KMS-11 (cell line): Measurements from ENCODE around the gene SUPT3H.

ENCODE experiments used
- H2AFZ ChIP-seq: fragments of 200-600 bp; sonication (generic); 2 replicates; pipeline ENCODE4 v1.6.1; 2016; ENCODE audit warnings: antibody characterized with exemption, mixed run types, low read depth
- H3K27ac ChIP-seq: fragments of 200-600 bp; sonication (generic); 2 replicates; pipeline ENCODE4 v1.6.1; 2016; ENCODE audit warnings: mild to moderate bottlenecking, mixed run types
- H3K27me3 ChIP-seq: fragments of 200-600 bp; sonication (generic); 2 replicates; pipeline ENCODE4 v1.6.1; 2017; ENCODE audit warnings: mild to moderate bottlenecking, low read depth, mixed run types, moderate library complexity; ENCODE audit not compliant: insufficient read depth
- H3K36me3 ChIP-seq: fragments of 200-600 bp; sonication (generic); 2 replicates; pipeline ENCODE4 v1.6.1; 2017; ENCODE audit warnings: mild to moderate bottlenecking, mixed run types; ENCODE audit not compliant: insufficient read depth
- H3K4me1 ChIP-seq: fragments of 200-600 bp; sonication (generic); 2 replicates; pipeline ENCODE4 v1.6.1; 2016; ENCODE audit warnings: mild to moderate bottlenecking, low read depth, mixed run types; ENCODE audit not compliant: poor library complexity, severe bottlenecking
- H3K4me2 ChIP-seq: fragments of 200-600 bp; sonication (generic); 2 replicates; pipeline ENCODE4 v1.7.0; 2016; ENCODE audit warnings: mild to moderate bottlenecking, mixed run types
- H3K4me3 ChIP-seq: fragments of 200-600 bp; sonication (generic); IDR thresholded peaks from 2 replicates; pipeline ENCODE4 v1.6.1; 2017; ENCODE audit warnings: low read depth, low read length, mixed read lengths; ENCODE audit not compliant: insufficient read depth
- H3K79me2 ChIP-seq: fragments of 200-600 bp; sonication (generic); 2 replicates; pipeline ENCODE4 v1.6.1; 2016; ENCODE audit warnings: low read depth, mixed run types; ENCODE audit not compliant: insufficient read depth
- H3K9ac ChIP-seq: fragments of 200-600 bp; sonication (generic); 2 replicates; pipeline ENCODE4 v1.6.1; 2016; ENCODE audit warnings: mild to moderate bottlenecking, mixed run types
- H4K20me1 ChIP-seq: fragments of 200-600 bp; sonication (generic); 2 replicates; pipeline ENCODE4 v1.6.1; 2016; ENCODE audit warnings: mild to moderate bottlenecking, mixed run types; ENCODE audit not compliant: insufficient read depth
- TF ChIP-seq, protein P1 (sequence below): fragments of 200-600 bp; sonication (generic); conservative IDR thresholded peaks from 2 replicates; pipeline ENCODE4 v1.6.1; 2017; ENCODE audit warnings: low read depth, mild to moderate bottlenecking, antibody characterized with exemption, low read length, moderate library complexity, mixed read lengths

Gene SUPT3H

GRCh38 chr6:45423111-45423823 is 45.5 kb upstream of the SUPT3H start:
- Histone ChIP-seq H3K79me2 (peaks cover 96% of the 10 kb centered on the region), H3K36me3 (peaks cover 10% of the 10 kb centered on the region; the same call in 1 of the 2 replicates), H3K27me3 (no peaks in the 10 kb centered on the region), H3K4me2 (peak overlapping the region; percentile 97), H4K20me1 (no peaks in the 10 kb centered on the region), H2AFZ (no peak overlapping the region), H3K9ac (peak overlapping the region; percentile 99), H3K4me3 (no peak overlapping the region), H3K4me1 (peaks cover 28% of the 10 kb centered on the region), H3K27ac (peak overlapping the region; percentile 95)
- TF ChIP-seq, protein P1, sequence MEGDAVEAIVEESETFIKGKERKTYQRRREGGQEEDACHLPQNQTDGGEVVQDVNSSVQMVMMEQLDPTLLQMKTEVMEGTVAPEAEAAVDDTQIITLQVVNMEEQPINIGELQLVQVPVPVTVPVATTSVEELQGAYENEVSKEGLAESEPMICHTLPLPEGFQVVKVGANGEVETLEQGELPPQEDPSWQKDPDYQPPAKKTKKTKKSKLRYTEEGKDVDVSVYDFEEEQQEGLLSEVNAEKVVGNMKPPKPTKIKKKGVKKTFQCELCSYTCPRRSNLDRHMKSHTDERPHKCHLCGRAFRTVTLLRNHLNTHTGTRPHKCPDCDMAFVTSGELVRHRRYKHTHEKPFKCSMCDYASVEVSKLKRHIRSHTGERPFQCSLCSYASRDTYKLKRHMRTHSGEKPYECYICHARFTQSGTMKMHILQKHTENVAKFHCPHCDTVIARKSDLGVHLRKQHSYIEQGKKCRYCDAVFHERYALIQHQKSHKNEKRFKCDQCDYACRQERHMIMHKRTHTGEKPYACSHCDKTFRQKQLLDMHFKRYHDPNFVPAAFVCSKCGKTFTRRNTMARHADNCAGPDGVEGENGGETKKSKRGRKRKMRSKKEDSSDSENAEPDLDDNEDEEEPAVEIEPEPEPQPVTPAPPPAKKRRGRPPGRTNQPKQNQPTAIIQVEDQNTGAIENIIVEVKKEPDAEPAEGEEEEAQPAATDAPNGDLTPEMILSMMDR: no peak

- H3K36me3 ChIP-seq: peaks cover 10% of the 10 kb centered on the region; the same call in 1 of the 2 replicates
- peak overlapping the region; percentile 95 for H3K27ac ChIP-seq
- no peak overlapping the region for H3K4me3 ChIP-seq
- peaks cover 28% of the 10 kb centered on the region for H3K4me1 ChIP-seq
- peaks cover 96% of the 10 kb centered on the region for H3K79me2 ChIP-seq
- no peak overlapping the region for H2AFZ ChIP-seq
- peak overlapping the region; percentile 99 for H3K9ac ChIP-seq
- H4K20me1 ChIP-seq: no peaks in the 10 kb centered on the region
- no peaks in the 10 kb centered on the region for H3K27me3 ChIP-seq
- TF ChIP-seq, protein P1: no peak
- peak overlapping the region; percentile 97; the same call in 1 of the 2 replicates for H3K4me2 ChIP-seq
These were observed 44.9 kb upstream of the SUPT3H start for GRCh38 chr6:45422503-45423110.

GRCh38 chr6:45421709-45422502 is 44.2 kb upstream of the SUPT3H start:
- Histone ChIP-seq H3K4me1 (peaks cover 28% of the 10 kb centered on the region), H3K27ac (peak overlapping the region; percentile 95), H3K27me3 (no peaks in the 10 kb centered on the region), H3K79me2 (peaks cover 96% of the 10 kb centered on the region), H3K4me2 (peak overlapping the region; percentile 94), H3K9ac (peak overlapping the region; percentile 99), H2AFZ (no peak overlapping the region), H3K36me3 (peaks cover 10% of the 10 kb centered on the region; the same call in 1 of the 2 replicates), H4K20me1 (no peaks in the 10 kb centered on the region), H3K4me3 (no peak overlapping the region)
- TF ChIP-seq, protein P1: 0 out of 2 replicates have a peak, but pooled peaks have one; percentile 17

DNA sequence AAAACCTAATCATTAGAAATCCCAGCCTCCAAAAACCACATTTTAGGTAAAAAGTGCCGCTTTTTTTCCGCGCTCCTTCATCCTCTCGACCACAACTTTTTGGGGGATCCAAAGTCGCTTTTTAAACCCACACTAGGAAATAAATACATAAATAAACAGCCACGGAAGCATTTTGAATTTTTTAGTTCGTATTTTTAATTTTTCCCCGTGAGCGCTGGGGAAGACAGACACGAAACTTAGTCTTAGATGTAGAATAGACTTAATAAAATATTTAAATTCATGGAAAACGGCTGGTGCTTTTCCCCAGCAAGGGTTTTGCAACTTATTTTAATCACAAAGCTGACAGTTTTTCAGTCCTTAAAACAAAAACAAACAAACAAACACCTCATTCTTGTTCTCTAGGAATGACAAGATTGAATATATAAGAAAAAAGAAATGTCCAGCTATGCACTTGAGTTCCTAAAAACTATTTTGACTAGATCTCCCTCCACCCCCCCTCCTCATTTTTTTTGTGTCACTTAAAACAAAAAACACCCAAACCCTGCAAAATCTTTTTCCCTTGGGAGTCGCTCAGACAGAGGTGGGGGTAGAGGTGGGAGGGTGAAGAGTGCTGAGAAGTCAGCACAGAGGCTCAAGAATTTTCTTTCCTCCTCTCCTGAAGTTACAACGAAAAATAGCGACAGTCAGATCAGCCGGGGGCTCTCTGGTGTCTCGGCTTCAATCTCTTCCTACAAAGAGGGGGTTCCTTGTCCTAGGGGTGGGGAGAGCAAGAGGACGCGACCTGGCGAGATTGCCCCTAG is 43.4 kb upstream of the SUPT3H start:
- peak overlapping the region; percentile 99 for H3K9ac ChIP-seq
- peaks cover 96% of the 10 kb centered on the region for H3K79me2 ChIP-seq
- H3K36me3 ChIP-seq: peaks cover 10% of the 10 kb centered on the region; the same call in 1 of the 2 replicates
- no peak overlapping the region for H2AFZ ChIP-seq
- peak overlapping the region; percentile 95 for H3K27ac ChIP-seq
- no peak overlapping the region for H3K4me3 ChIP-seq
- peaks cover 30% of the 10 kb centered on the region for H3K4me1 ChIP-seq
- peak overlapping the region; percentile 94 for H3K4me2 ChIP-seq
- no peaks in the 10 kb centered on the region for H4K20me1 ChIP-seq
- TF ChIP-seq, protein P1: no peak; the same call in 1 of the 2 replicates
- H3K27me3 ChIP-seq: no peaks in the 10 kb centered on the region
